Raji (cell line): Measurements from ENCODE around the gene HMCN2.

Experiments used
- POLR2A ChIP-seq: IDR thresholded peaks from 2 replicates; pipeline ENCODE4 v1.6.1; 2011; ENCODE audit warnings: low read depth, low read length, control low read depth; ENCODE audit not compliant: insufficient read depth

The HMCN2 gene

DNA sequence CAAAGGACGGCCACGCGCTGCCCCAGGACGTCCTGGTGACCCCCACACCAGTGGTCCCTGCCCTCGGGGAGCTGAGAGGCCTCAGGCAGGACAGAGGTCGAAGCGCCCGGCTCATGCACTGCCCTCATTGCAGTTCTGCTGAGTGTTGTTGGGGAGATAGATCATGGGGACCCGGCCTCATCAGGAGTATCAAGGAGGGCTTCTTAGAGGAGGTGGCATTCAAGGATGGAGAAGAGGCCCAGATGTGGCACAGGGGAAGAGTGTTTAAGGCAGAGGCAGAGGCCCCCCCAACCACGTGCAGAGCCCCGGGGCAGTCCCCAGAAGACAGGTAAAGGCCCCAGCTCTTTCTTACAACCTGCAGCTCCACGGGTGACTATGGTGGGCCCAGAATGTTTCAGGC is 205.4 kb downstream of the HMCN2 start:
- TF ChIP-seq POLR2A, result no peak

- no peak for TF ChIP-seq POLR2A
Observed at GRCh38 chr9:130471411-130472183, 206.0 kb downstream of the HMCN2 start.

- no peak for TF ChIP-seq POLR2A
Observed at GRCh38 chr9:130472184-130472705, 206.7 kb downstream of the HMCN2 start.

- TF ChIP-seq POLR2A, result no peak
Observed at GRCh38 chr9:130473009-130473408, 207.4 kb downstream of the HMCN2 start.

DNA sequence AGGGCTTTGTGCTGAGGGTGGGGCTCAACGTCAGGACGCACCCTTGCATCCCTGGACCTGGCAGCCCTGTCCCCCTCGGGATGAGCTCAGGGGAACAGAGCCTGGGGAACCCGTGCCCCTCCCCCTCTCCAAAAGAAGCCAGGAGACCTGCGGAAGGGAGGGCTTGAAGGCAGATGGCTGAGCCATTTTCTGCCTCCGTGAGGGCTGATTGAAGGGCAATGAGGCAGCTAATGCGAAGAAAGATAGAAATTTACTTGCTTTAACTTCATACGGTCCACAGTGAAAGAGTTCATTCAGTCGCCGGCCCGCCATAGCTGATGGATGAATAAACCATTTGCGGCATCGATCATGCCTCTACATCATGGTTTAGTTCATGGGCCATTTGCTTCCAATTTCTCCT is 208.0 kb downstream of the HMCN2 start:
- no peak for TF ChIP-seq POLR2A

DNA sequence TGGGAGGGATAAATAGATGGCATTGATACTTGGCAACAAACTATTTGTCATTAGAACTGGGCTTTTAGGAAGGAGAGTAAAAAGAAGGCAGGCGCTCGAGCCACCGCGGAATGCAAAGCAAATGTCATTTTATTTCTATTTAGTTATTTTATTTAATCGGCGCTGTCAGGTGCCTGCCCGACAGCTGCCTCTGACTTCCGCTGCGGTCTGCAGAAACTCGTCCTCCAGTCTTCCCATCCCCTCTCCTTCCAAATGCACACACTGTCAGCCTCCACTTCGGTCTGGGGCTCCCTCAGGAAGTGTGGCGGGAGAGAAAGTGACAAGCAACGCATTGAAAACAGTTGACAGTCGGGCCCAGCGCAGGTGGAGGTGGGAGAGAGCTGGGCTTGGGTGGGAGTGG is 208.5 kb downstream of the HMCN2 start:
- TF ChIP-seq POLR2A, result no peak

DNA sequence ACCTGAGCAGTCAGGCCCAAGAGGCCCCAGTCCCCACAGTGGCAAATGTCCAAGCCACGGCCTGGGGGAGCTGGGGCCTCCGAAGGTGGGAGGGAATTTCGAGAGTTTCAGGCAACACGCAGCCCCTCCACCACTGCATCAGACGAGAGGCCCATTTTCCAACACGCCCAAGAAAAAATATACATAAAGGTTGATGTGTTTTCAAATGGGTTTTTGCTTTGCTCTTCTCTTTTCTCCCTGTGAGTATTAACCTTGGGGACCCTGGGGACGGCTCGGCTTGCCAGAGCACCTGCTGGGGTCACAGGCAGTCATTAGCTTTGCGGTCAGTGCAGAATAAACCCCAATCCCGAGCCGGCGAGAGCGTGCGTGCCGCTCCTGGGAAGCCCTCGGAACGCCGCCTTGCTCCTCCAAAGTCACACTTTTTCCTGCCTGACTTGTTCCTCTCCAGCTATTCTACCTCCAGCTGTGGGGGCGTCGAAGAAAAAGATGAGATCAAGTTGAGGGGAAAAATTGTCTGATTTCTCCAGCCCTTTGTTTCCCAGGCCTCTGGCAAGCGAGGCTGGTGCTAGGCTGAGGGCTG is 210.7 kb downstream of the HMCN2 start:
- no peak for TF ChIP-seq POLR2A

DNA sequence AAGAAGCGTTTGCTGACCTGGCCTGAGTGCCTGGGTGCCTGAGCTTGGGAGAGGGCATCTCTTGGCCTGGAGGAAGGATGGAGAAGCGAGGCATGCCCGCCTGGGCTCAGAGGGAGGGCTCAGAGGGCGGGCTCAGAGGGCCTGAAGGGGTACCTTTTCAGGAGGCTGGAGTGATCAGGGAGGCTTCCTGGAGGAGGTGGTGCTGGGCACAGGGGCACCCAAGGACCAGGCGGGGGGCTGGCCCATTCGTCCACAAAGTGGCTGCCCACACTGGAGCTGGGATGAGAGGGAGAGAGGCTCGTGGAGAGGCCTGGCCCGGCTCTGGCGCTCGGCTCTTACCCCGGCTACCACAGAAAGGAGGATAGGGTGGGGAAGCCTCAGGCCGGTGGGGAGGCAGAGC is 212.0 kb downstream of the HMCN2 start:
- TF ChIP-seq POLR2A, result no peak

- no peak for TF ChIP-seq POLR2A
Observed at GRCh38 chr9:130478152-130478551, 212.6 kb downstream of the HMCN2 start.

DNA sequence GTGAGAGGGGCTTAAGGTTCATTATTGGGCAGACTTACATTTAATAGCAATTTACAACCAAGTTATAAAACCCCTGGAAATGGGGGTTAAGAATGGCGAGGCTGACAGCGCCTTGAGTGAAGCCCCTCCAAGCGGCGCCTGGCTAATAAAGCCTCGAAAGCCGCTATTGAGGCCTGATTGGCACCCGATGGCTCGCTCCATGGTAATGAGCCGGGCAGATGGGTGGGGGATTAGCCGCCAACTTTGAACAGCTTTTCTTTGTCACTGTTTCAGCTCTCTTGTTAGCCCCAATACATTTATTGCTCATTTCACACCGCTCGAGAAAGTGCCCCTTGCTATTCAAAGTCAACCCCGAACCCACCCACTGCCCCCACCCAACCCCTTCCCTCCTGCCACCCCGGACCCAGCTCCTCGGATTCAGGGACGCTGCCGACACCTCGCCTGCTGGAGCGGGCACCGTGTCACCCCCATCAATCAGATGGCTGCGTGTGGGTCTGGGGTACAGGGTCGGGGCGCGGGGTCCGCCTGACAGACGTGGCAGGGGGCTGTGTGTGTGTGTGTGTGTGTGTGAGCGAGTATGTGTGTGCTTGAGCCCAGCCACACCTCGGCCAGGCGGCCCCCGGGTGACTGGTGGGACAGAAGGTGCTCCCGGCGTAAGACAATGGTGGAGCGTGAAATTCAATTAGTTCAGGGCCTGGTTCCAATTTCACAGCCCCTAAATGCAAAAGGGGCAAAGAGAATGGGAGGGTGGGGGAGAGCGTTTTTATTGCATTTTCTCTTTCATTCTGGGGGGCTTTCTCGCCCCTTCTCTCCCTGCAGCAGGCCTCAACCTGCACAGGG is 213.4 kb downstream of the HMCN2 start:
- no peak for TF ChIP-seq POLR2A

DNA sequence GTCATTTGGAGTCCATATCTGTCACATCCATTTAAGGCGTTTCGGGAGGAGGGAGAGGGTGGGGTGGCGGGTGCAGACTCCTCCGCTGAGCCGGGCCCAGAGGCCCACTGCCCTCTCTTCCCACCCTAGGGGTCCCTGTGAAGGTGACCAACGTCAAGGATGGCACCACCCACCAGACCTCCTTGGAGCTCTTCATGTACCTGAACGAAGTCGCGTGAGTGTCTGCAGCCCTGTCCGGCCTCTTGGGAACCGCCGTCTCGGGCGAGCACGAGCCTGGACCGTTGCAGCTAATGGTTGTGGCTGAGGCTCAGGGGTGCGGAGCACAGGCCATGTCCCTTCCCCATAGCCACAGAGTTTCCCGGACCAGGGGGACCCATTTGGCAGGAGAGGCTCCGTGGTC is 214.0 kb downstream of the HMCN2 start:
- TF ChIP-seq POLR2A, result no peak

DNA sequence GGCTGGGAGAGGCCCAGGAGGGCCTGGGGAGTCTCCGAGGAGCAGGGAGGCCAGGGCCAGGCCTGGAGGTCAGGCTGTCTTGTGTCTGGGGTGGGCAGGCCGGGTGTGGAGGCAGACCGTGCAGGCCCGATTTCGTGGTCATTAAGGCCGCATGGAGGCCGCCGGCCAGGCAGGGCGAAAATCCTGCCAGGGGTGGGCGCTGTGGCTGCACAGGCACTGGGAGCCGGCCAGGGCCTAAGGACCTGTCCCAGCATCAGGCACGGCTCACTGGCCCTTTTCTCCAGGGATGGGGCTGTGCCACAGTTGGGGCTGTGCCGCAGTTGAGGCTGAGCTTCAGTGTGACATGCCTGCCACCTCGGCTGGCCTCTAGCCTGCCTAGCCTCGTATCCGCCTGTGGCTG is 215.1 kb downstream of the HMCN2 start:
- no peak for TF ChIP-seq POLR2A

DNA sequence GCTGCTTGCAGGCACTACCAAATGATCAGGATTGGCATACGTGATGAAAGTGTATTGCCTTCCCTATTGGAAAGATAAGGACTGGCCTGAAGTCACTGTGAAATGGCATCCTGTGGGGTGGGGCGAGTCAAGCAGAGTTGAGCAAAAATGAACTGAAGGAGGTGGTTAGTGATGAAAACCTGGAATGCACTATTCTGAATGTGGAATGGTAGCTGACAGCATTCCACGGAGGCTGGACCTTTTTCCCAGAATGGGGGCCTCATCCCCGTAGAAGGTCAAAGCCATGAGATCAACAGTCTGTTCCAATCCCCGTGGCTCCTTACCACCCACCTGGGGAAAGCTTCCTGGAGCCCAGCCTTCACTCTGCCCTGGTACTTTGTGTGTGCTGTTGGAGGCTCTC is 216.9 kb downstream of the HMCN2 start:
- no peak for TF ChIP-seq POLR2A

DNA sequence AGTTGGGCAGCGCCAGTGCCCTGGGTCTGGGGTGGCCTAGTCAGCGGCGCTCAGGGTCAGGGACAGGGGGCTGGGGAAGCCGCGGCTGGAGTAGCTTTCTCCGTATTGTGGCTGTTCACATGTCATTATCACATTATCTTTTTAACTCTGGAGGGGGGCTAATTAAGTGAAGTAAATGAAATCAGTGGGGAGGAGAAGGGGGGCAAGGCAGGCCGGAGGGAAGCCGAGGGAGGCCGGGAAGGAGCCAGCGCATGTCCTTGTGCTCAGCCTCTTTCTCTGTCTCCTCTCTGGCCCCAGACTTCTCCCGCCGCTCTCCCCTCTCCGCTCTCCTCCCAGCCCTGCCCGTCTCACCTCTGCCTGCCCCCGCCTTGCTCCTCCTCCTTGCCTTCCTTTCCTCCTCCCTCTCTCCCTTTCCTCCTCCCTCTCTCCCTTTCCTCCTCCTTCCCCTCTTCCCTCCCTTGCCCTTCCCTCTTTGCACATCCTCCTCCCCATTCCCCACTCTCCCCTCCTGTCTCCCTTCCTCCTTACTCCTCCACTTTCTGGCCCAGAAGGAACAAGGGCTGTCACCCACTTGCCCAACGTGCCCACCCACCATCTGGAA is 217.9 kb downstream of the HMCN2 start:
- TF ChIP-seq POLR2A, result no peak
